Measurements from ENCODE around the gene SLC19A3. TPM values are rescaled to one million over a fixed set of nuclear protein-coding genes. Genes with fewer than 3 reads are reported as not detected.

SLC19A3 gene
- total and polyA plus RNA-seq, 8 donors: 0.43 to 9.3 (median 2.8) TPM; not detected in 1

GRCh38 chr2:227696990-227697679 is 20.7 kb downstream of the SLC19A3 start:
- whole genome bisulfite sequencing, 5 donors: 25 to 60% (median 27%) methylated on average over 2 of the region's 2 CpGs
- Histone ChIP-seq H3K4me1 (no peaks in the 10 kb centered on the region), H3K9me3 (no peaks in the 10 kb centered on the region), H3K27me3 (no peaks in the 10 kb centered on the region), H3K27ac (no peak overlapping the region), H3K4me3 (no peak overlapping the region), H3K36me3 (no peaks in the 10 kb centered on the region)
- no peak for DNase-seq
- intact Hi-C loops (cut with DNase I; ENCODE audit: low total_unique reads): no loop called here
- TF ChIP-seq POLR2A (IDR thresholded peaks at IDR 0.05) (no peak), POLR2AphosphoS5 (IDR thresholded peaks at IDR 0.05) (no peak), EP300 (IDR thresholded peaks at IDR 0.05) (no peak), CTCF (IDR thresholded peaks at IDR 0.05) (no peak)

DNA sequence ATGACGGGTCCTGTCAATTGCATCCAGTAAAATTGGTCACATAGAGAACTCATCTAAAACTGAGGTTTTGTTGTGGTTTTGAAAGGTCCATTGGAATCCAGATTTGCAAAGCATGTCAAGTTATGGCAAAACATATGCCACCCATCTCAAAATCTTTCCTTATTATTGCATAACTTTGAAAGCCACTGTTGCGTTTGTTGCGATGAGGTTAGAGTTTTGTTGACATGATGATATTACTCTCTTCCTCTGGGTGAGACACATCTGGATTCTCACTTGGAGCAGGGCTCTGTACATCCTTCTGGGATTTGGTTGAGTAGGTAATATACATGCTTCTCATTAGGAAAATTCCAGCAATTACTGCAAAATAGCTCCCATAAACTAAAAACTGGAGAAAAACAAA is 30.6 kb downstream of the SLC19A3 start:
- 81 to 94% (median 85%) methylated on average over 3 of the region's 3 CpGs for WGBS, 5 donors
- DNase-seq: no peak
- H3K27me3 ChIP-seq: no peaks in the 10 kb centered on the region
- H3K4me1 ChIP-seq: no peaks in the 10 kb centered on the region
- no peaks in the 10 kb centered on the region for H3K36me3 ChIP-seq
- H3K27ac ChIP-seq: no peak overlapping the region
- no peaks in the 10 kb centered on the region for H3K9me3 ChIP-seq
- no peak overlapping the region for H3K4me3 ChIP-seq
- intact Hi-C loops (cut with DNase I; ENCODE audit: low total_unique reads): no loop called here
- TF ChIP-seq POLR2AphosphoS5 (IDR thresholded peaks at IDR 0.05): no peak
- TF ChIP-seq CTCF (IDR thresholded peaks at IDR 0.05): no peak
- no peak for TF ChIP-seq EP300 (IDR thresholded peaks at IDR 0.05)
- TF ChIP-seq POLR2A (IDR thresholded peaks at IDR 0.05): no peak

- no peak overlapping the region for H3K4me3 ChIP-seq
- no peaks in the 10 kb centered on the region for H3K9me3 ChIP-seq
- intact Hi-C loops (cut with DNase I; ENCODE audit: low total_unique reads): no loop called here
- no peaks in the 10 kb centered on the region for H3K36me3 ChIP-seq
- DNase-seq: no peak
- H3K4me1 ChIP-seq: no peaks in the 10 kb centered on the region
- no peaks in the 10 kb centered on the region for H3K27me3 ChIP-seq
- WGBS, 5 donors: 80 to 85% (median 83%) methylated on average over 5 of the region's 5 CpGs
- no peak overlapping the region for H3K27ac ChIP-seq
- TF ChIP-seq CTCF (IDR thresholded peaks at IDR 0.05) (no peak), POLR2A (IDR thresholded peaks at IDR 0.05) (no peak), EP300 (IDR thresholded peaks at IDR 0.05) (no peak), POLR2AphosphoS5 (IDR thresholded peaks at IDR 0.05) (no peak)
Measured at GRCh38 chr2:227684258-227684657, 33.6 kb downstream of the SLC19A3 start.

DNA sequence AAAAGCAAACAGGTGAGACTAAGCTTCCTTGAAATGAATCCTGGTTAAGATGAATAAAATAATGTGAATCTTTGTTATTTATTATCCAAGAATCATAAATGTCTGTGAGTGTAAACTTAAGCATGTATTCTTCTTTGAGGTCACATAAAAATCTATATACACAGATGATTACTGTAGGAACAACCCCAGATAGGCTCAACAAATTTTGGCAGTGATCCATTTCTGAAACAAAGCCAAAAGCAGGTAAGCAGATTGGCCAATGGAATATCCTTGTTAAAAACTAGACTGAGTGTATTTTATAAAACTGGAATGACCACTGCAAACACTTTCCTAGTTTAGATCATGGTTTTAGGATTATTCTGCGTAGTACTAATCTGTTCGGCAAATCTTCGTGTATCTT is 39.9 kb downstream of the SLC19A3 start:
- no peaks in the 10 kb centered on the region for H3K36me3 ChIP-seq
- TF ChIP-seq POLR2AphosphoS5 (IDR thresholded peaks at IDR 0.05): no peak
- no peak for TF ChIP-seq POLR2A (IDR thresholded peaks at IDR 0.05)
- no peak for TF ChIP-seq CTCF (IDR thresholded peaks at IDR 0.05)
- no peak for TF ChIP-seq EP300 (IDR thresholded peaks at IDR 0.05)

More for the DNA sequence above, 39.9 kb downstream of the SLC19A3 start:
- Histone ChIP-seq H3K27ac (no peak overlapping the region), H3K9me3 (no peaks in the 10 kb centered on the region), H3K4me3 (no peak overlapping the region), H3K4me1 (no peaks in the 10 kb centered on the region), H3K27me3 (no peaks in the 10 kb centered on the region)
- no peak for DNase-seq
- intact Hi-C loops (cut with DNase I; ENCODE audit: low total_unique reads): no loop called here
- WGBS, 5 donors: 38 to 70% (median 54%) methylated on average over 3 of the region's 3 CpGs

Data from stomach (tissue), 9 donors.